ENCODE results near the gene FBH1.
"Not testable (repeated sequence)": the region's sequence is repeated elsewhere in the genome, so short reads cannot be mapped to it uniquely, and the experiment has no call there.

The FBH1 gene

DNA sequence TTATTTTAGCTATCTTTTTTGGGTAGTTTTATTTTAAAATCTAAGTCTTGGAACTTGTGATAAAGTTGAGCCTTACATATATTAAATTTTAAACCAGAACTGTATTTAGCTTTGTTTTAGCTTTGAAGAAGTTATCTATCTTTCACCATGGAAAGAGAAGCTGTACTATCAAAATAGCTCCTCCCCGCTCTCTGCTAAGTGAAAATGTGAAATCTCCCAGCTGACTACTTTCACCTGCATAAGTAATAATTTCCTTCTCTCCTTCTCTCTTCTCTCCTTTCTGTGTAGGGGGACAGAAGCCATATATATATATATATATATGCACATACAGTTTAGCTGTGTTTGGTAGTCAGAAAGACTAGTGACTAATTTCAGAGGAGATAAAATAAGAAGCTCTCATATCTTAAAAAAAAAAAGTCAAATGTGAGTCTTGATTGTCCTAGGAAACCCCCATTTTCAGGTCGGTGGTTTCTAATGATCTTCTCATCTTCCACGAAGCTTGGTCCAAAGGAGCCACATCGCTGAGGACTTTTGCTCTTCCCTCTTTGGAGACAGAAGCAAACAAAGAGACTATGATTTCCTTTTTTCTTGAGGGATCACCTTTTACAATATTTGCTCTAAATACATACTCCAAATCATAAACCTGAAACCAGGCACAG lies 46.2 kb upstream of the FBH1 start:
- H4K20me1 ChIP-seq (ENCODE audit: control insufficient read depth, insufficient read depth, low read depth, low read length): no peaks in the 10 kb centered on the region
- H3K27me3 ChIP-seq (ENCODE audit: control insufficient read depth, low read length): no peaks in the 10 kb centered on the region
- peak overlapping the region; percentile 93 for H3K4me2 ChIP-seq (ENCODE audit: low read length)
- peaks cover 77% of the 10 kb centered on the region for H3K4me1 ChIP-seq (ENCODE audit: control insufficient read depth, low read length)
- H3K9me3 ChIP-seq (ENCODE audit: control insufficient read depth, insufficient read depth, low read length): no peaks in the 10 kb centered on the region
- H3K27ac ChIP-seq (ENCODE audit: low read depth, low read length): peak overlapping the region; percentile 95
- H3K4me3 ChIP-seq (ENCODE audit: low read length): peak overlapping the region; percentile 72
- H3K36me3 ChIP-seq (ENCODE audit: control insufficient read depth, low read length): no peaks in the 10 kb centered on the region
- no peaks in the 10 kb centered on the region for H3K9me2 ChIP-seq (replicated peaks; ENCODE audit: control insufficient read depth, low read length)
- no peak for TF ChIP-seq EZH2phosphoT487 (IDR thresholded peaks at IDR 0.05; ENCODE audit: borderline replicate concordance, low read length)
- TF ChIP-seq, protein P1, sequence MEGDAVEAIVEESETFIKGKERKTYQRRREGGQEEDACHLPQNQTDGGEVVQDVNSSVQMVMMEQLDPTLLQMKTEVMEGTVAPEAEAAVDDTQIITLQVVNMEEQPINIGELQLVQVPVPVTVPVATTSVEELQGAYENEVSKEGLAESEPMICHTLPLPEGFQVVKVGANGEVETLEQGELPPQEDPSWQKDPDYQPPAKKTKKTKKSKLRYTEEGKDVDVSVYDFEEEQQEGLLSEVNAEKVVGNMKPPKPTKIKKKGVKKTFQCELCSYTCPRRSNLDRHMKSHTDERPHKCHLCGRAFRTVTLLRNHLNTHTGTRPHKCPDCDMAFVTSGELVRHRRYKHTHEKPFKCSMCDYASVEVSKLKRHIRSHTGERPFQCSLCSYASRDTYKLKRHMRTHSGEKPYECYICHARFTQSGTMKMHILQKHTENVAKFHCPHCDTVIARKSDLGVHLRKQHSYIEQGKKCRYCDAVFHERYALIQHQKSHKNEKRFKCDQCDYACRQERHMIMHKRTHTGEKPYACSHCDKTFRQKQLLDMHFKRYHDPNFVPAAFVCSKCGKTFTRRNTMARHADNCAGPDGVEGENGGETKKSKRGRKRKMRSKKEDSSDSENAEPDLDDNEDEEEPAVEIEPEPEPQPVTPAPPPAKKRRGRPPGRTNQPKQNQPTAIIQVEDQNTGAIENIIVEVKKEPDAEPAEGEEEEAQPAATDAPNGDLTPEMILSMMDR (IDR thresholded peaks at IDR 0.05; ENCODE audit: low read depth, low read length, poor library complexity, severe bottlenecking): no peak
- 0 out of 2 replicates have a peak, but pooled peaks cover 4% of the 10 kb centered on the region for H3K79me2 ChIP-seq (ENCODE audit: control insufficient read depth, low read length)
- peaks cover 45% of the 10 kb centered on the region for H3F3A ChIP-seq (ENCODE audit: control insufficient read depth, insufficient read depth)

DNA sequence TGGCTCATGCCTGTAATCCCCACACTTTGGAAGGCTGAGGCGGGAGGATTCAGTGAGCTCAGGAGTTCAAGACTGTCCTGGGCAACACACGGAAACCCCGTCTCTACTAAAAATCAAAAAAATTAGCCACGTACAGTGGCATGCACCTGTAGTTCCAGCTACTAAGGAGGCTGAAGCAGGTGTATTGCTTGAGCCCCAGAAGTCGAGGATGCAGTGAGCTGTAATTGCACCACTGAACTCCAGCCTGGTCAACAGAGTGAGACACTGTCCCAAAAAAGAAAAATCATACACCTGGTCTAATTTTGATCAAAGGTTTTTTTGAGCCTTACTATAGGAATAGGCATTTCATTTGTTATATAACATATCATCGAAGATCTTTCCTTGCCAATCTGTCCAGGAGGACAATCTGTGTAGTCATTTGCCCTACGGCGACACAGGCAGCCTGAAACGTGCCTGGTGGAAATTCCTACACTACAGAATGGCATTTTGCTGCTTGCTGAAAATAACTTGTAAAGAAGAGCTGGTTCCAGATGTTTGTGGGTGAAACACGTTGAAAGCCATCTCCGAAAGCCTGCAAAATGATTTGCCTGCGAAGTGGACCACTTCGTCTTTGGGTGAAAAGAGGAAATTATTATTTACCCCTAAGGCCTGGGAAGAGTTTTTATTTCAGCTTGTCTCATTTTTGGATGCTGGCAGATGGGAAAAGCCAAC lies 45.5 kb upstream of the FBH1 start:
- H3K4me2 ChIP-seq (ENCODE audit: low read length): peak overlapping the region; percentile 93
- H3K27me3 ChIP-seq (ENCODE audit: control insufficient read depth, low read length): no peaks in the 10 kb centered on the region
- H3K9me3 ChIP-seq (ENCODE audit: control insufficient read depth, insufficient read depth, low read length): no peaks in the 10 kb centered on the region
- H3K36me3 ChIP-seq (ENCODE audit: control insufficient read depth, low read length): no peaks in the 10 kb centered on the region
- H3K27ac ChIP-seq (ENCODE audit: low read depth, low read length): peak overlapping the region; percentile 95
- H3K79me2 ChIP-seq (ENCODE audit: control insufficient read depth, low read length): 0 out of 2 replicates have a peak, but pooled peaks cover 4% of the 10 kb centered on the region
- peak overlapping the region; percentile 72 for H3K4me3 ChIP-seq (ENCODE audit: low read length)
- peaks cover 70% of the 10 kb centered on the region for H3K4me1 ChIP-seq (ENCODE audit: control insufficient read depth, low read length)
- no peaks in the 10 kb centered on the region for H3K9me2 ChIP-seq (replicated peaks; ENCODE audit: control insufficient read depth, low read length)
- H4K20me1 ChIP-seq (ENCODE audit: control insufficient read depth, insufficient read depth, low read depth, low read length): no peaks in the 10 kb centered on the region
- peaks cover 45% of the 10 kb centered on the region for H3F3A ChIP-seq (ENCODE audit: control insufficient read depth, insufficient read depth)
- TF ChIP-seq, protein P1 (IDR thresholded peaks at IDR 0.05; ENCODE audit: low read depth, low read length, poor library complexity, severe bottlenecking): no peak
- TF ChIP-seq EZH2phosphoT487 (IDR thresholded peaks at IDR 0.05; ENCODE audit: borderline replicate concordance, low read length): no peak

DNA sequence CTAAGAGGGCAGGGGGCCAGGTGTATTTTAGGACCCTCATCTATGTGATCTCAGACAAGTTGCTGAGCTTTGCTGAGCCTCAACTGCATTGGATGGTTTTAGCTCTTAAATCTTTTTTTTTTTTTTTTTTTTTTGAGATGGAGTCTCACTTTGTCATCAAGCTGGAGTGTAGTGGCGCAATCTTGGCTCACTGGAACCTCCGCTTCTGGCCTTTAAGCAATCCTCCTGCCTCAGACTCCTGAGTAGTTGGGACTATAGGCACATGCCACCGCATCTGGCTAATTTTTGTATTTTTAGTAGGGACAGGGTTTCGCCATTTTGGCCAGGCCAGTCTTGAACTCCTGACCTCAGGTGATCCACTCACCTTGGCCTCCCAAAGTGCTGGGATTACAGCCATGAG lies 43.4 kb upstream of the FBH1 start:
- not testable (repeated sequence) for H3K27me3 ChIP-seq (ENCODE audit: control insufficient read depth, low read length); H3K9me3 ChIP-seq (ENCODE audit: control insufficient read depth, insufficient read depth, low read length); H3K36me3 ChIP-seq (ENCODE audit: control insufficient read depth, low read length); H4K20me1 ChIP-seq (ENCODE audit: control insufficient read depth, insufficient read depth, low read depth, low read length); H3K9me2 ChIP-seq (replicated peaks; ENCODE audit: control insufficient read depth, low read length); H3K79me2 ChIP-seq (ENCODE audit: control insufficient read depth, low read length); H3K27ac ChIP-seq (ENCODE audit: low read depth, low read length); H3K4me3 ChIP-seq (ENCODE audit: low read length)
- peak overlapping the region; percentile 93; the same call in 1 of the 2 replicates for H3K4me2 ChIP-seq (ENCODE audit: low read length)
- H3F3A ChIP-seq (ENCODE audit: control insufficient read depth, insufficient read depth): peaks cover 27% of the 10 kb centered on the region
- H3K4me1 ChIP-seq (ENCODE audit: control insufficient read depth, low read length): peaks cover 49% of the 10 kb centered on the region

DNA sequence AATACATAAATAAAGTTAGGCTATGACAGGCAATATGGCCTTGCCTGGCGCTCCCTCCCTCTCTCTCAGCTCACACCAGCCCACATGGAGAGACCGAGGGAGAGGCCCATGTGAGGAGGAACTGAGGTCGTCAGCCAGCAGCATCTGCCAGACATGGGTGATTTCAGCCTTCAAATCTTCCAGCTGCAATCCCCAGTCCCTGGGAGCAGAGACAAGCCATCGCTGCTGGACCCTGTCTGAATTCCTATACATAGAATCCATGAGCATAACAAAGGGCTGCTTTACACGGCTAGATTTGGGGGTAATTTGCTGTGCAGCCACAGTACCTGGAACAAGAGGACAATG lies 35.9 kb upstream of the FBH1 start:
- Histone ChIP-seq H3K4me1 (ENCODE audit: control insufficient read depth, low read length) (peaks cover 17% of the 10 kb centered on the region), H3K4me3 (ENCODE audit: low read length) (no peak overlapping the region), H3K9me2 (replicated peaks; ENCODE audit: control insufficient read depth, low read length) (no peaks in the 10 kb centered on the region), H3K27ac (ENCODE audit: low read depth, low read length) (no peak overlapping the region), H3K27me3 (ENCODE audit: control insufficient read depth, low read length) (no peaks in the 10 kb centered on the region), H3K36me3 (ENCODE audit: control insufficient read depth, low read length) (no peaks in the 10 kb centered on the region), H3K9me3 (ENCODE audit: control insufficient read depth, insufficient read depth, low read length) (no peaks in the 10 kb centered on the region), H4K20me1 (ENCODE audit: control insufficient read depth, insufficient read depth, low read depth, low read length) (no peaks in the 10 kb centered on the region), H3K4me2 (ENCODE audit: low read length) (no peak overlapping the region), H3F3A (ENCODE audit: control insufficient read depth, insufficient read depth) (no peaks in the 10 kb centered on the region), H3K79me2 (ENCODE audit: control insufficient read depth, low read length) (no peaks in the 10 kb centered on the region)
- TF ChIP-seq, protein P1 (IDR thresholded peaks at IDR 0.05; ENCODE audit: low read depth, low read length, poor library complexity, severe bottlenecking): no peak

Data from DOHH2 (cell line).